ENCODE measurements around the gene IGSF1.

DNA sequence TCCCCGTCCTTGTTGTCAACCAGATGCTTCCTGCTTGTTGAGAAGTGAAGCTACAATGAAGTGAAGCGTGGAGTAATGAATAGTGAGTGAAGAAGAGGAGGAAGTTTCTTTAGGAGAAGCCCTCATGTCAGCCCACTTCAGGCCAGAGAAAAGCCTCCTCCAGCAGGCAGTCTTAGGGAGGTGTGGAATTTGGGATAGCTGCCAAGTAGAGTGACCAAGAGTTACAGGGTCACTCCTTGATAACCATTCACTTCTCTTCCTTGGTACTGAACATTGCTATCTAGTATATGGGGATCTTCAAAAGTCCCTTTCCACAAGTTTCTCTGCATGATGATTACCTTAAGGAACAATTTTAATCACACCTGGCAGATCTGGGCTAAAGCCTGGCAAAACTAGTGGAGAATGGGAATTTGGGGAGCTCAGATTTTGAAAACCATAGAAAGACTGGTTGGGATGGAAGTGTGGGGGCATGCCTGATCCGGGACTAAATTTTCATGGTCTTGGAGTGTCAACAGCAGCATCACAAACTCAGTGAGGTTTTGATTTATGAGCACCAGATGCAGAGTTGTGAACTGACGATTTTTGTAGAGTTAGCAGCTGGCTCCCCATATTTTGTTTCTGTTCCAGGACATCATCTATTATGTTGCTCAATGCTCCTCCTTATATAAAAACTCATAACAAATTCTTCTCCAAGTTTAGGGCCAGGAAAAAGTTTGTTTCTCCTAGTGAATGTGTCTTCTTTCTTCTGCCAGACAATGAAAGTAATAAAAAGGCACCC, 53.1 kb downstream of the IGSF1 start:
- no peak for TF ChIP-seq CTCF (conservative IDR thresholded peaks at IDR 0.05)
- TF ChIP-seq EZH2 (IDR thresholded peaks at IDR 0.05; ENCODE audit: low read depth) = no peak

Measured in PC-9 (cell line).